AG04450 (cell line): Measurements from ENCODE around the gene RSBN1. TPM values are rescaled to one million over a fixed set of nuclear protein-coding genes. Genes with fewer than 3 reads are reported as not detected.

ENCODE experiments used
- CTCF ChIA-PET: fragments of 300-600, 350-600 bp; formaldehyde crosslinking; extraction: SDS; loops from one replicate; lab custom pipeline; 2022; ENCODE audit warnings: antibody characterized with exemption, inconsistent platforms; lab: Charles Lee
- POLR2A ChIA-PET: fragments of 350-600 bp; formaldehyde crosslinking; extraction: SDS; loops from one replicate; lab custom pipeline; 2021; ENCODE audit warnings: antibody characterized with exemption, inconsistent platforms; lab: Yijun Ruan, JAX
- DNase-seq: peaks from one replicate; pipeline ENCODE4 v3.0.0-alpha.2; 2011; ENCODE audit warnings: low read depth, low spot score
- H3K27ac ChIP-seq: one replicate; pipeline ENCODE4 v1.5.1; 2012; ENCODE audit warnings: low read depth, low read length, control low read depth
- H3K27me3 ChIP-seq: one replicate; pipeline ENCODE4 v1.6.0; 2012; ENCODE audit warnings: low read length; ENCODE audit not compliant: control insufficient read depth, insufficient read depth
- H3K4me3 ChIP-seq: 2 replicates; pipeline ENCODE4 v1.5.1; 2011; ENCODE audit warnings: mild to moderate bottlenecking, low read depth, low read length, control low read depth
- H3K9me3 ChIP-seq: 2 replicates; pipeline ENCODE4 v1.5.1; 2012; ENCODE audit warnings: low read length; ENCODE audit not compliant: control insufficient read depth, insufficient read depth
- polyA plus RNA-seq: library from polyadenylated mRNA; depleted of rRNA; stranded (reverse); fragments of >200 nt; gene quantifications from 2 replicates; pipeline ENCODE4 v1.2.3, GENCODE V29; 2011
- TF ChIP-seq, protein P1 (sequence below): IDR thresholded peaks from 2 replicates; pipeline ENCODE4 v1.5.1; 2011; ENCODE audit warnings: low read depth, low read length, control low read depth, inconsistent platforms

The RSBN1 gene
- polyA plus RNA-seq, 1 experiment, result 12.2 TPM

DNA sequence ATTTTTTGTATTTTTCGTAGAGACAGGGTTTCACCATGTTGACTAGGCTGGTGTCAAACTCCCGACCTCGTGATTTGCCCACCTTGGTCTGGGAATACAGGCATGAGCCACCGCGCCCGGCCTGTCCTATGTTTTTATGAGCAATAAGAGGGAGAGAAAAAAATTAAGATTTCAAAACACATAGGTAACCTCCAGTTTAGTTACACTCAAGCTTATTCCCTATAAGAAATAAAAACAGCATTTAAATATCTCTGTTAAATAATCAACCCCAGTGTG lies 7.1 kb downstream of the RSBN1 start:
- H3K4me3 ChIP-seq, result no peak overlapping the region
- CTCF ChIA-PET, result interaction anchor here (1.2 kb wide), 1 partner anchor 14 kb away, joined by 3 read pairs; no protein-coding TSS in a partner anchor
- TF ChIP-seq, protein P1, sequence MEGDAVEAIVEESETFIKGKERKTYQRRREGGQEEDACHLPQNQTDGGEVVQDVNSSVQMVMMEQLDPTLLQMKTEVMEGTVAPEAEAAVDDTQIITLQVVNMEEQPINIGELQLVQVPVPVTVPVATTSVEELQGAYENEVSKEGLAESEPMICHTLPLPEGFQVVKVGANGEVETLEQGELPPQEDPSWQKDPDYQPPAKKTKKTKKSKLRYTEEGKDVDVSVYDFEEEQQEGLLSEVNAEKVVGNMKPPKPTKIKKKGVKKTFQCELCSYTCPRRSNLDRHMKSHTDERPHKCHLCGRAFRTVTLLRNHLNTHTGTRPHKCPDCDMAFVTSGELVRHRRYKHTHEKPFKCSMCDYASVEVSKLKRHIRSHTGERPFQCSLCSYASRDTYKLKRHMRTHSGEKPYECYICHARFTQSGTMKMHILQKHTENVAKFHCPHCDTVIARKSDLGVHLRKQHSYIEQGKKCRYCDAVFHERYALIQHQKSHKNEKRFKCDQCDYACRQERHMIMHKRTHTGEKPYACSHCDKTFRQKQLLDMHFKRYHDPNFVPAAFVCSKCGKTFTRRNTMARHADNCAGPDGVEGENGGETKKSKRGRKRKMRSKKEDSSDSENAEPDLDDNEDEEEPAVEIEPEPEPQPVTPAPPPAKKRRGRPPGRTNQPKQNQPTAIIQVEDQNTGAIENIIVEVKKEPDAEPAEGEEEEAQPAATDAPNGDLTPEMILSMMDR, result no peak
- H3K27me3 ChIP-seq, result no peaks in the 10 kb centered on the region
- peak overlapping the region; percentile 54 for H3K27ac ChIP-seq
- no peaks in the 10 kb centered on the region for H3K9me3 ChIP-seq
- POLR2A ChIA-PET, result interaction anchor here (0.6 kb wide), 1 partner anchor 729 kb away, joined by 3 read pairs; no protein-coding TSS in a partner anchor
- no peak for DNase-seq

DNA sequence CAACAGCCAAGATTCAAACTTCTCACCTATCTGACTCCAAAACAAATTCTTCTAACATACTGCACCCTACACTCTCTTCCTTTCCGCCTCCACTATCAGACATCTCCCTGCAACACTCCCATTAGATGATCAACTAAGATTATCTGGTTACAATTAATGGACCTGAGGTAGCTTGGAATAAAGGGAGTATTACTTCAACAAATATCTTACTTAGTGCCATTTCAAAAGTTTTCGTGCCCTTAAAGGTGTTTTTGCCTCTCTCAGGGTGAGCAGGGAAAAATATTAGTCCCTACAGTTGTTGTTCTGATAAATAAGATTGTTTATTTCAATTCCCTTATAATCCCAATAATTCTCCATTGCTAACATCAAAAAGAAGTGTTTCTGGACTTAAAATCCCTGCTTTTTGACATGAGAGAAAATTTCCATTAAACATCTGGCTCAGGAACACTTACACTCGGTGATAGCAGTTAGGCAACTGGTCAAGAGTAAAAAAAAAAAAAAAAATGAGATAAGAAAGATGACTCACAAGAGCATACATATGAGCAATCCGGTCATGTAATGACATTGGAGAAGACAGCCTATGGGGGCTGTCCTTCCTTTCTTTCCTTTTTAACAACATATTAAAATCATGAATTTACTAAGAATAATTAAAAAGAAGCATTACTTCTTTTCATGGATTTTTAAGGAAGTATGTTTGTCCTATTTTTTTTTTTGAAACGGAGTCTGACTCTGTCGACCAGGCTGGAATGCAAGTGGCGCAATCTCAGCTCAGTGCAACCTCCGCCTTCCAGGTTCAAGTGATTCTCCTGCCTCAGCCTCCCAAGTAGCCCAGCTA lies 7.6 kb downstream of the RSBN1 start:
- ChIA-PET POLR2A (no interaction called here), CTCF (interaction anchor here (0.6 to 1.2 kb wide), 3 partner anchors 13 to 148 kb away, joined by 3 to 7 read pairs (median 5); no protein-coding TSS in a partner anchor)

DNA sequence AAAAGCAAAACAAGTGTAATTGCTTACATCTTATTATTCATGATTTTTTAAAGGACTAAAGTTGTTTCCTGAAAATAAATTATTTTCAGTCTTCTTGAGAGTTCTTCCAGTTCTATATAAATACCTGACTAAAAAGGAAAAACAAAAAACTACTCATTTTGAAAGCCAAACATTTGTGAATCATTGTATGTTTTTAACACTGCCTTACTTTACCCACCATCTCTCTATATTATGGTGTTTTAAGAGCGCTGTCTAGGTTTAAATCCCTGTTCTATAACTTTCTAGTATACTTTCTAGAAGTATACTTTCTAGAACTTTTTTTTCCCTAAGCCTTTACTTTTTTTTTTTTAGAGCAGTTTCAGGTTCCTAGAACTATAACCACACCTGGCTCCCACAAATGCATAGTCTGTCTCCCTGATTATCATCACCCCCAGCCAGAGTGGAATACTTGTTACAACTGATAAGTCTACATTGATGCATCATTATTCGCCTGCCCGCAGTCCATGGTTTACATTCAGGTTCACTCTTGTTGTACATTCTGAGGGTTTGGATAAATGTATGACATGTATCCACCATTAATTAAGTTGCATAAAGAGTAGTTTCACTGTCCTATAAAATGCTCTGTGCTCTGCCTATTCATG lies 9.8 kb downstream of the RSBN1 start:
- TF ChIP-seq, protein P1, result no peak
- Histone ChIP-seq H3K27me3 (no peaks in the 10 kb centered on the region), H3K9me3 (no peaks in the 10 kb centered on the region), H3K27ac (no peak overlapping the region), H3K4me3 (no peak overlapping the region)
- POLR2A ChIA-PET, result no interaction called here
- DNase-seq, result no peak
- CTCF ChIA-PET, result no interaction called here

More for the DNA sequence above, 7.6 kb downstream of the RSBN1 start:
- Histone ChIP-seq H3K27me3 (no peaks in the 10 kb centered on the region), H3K27ac (peak overlapping the region; percentile 54), H3K4me3 (no peak overlapping the region), H3K9me3 (no peaks in the 10 kb centered on the region)
- TF ChIP-seq, protein P1, result no peak
- peak; percentile 52 for DNase-seq

DNA sequence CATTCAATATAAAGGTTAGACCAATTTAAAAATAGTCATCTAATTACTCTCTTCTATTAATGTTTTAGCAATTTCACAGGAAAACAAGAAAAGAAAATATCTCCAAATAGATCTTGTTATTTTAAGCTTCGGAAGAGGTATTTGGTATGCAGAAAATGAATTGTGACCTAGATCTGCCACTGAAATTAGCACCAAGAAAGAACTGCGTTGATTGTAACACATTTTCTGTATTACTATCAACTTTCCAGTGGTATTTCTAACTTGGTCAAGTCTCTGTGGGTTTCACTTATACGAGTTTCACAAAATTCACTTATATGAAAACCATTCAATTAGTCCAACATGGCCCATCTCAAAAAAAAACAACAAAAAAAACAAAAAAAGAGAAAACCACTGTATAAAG lies 11.8 kb downstream of the RSBN1 start:
- POLR2A ChIA-PET, result interaction anchor here (0.7 kb wide), 1 partner anchor 61 kb away, joined by 4 read pairs; no protein-coding TSS in a partner anchor
- CTCF ChIA-PET, result no interaction called here
- DNase-seq, result no peak
- Histone ChIP-seq H3K4me3 (no peak overlapping the region), H3K27me3 (no peaks in the 10 kb centered on the region), H3K27ac (no peak overlapping the region), H3K9me3 (no peaks in the 10 kb centered on the region)
- TF ChIP-seq, protein P1, result no peak

DNA sequence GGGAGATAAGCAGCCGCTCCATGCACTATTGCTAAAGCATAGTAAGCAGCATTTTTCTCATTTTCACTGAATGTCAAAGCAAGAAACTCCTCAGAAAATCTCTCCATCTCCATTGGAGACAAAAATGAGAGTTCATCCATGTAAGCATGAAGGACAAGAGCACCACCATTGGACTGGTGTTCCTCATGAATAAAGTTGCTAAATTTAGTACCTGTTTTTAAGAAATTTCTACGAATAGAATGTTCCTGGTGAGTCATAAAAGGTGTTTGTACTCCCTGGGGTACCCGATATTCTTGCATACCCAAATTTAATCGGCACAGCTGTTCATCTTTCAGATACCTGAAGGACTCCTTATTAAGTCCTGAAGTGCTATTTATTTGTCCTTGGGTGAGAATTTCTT lies 14.8 kb downstream of the RSBN1 start:
- Histone ChIP-seq H3K27me3 (no peaks in the 10 kb centered on the region), H3K27ac (no peak overlapping the region), H3K4me3 (no peak overlapping the region), H3K9me3 (no peaks in the 10 kb centered on the region)
- TF ChIP-seq, protein P1, result no peak
- POLR2A ChIA-PET, result no interaction called here
- CTCF ChIA-PET, result no interaction called here
- DNase-seq, result no peak
